IgD-negative memory B cell (primary cell): ENCODE data around the gene LAMP5. TPM values are rescaled to one million over a fixed set of nuclear protein-coding genes. Genes with fewer than 3 reads are reported as not detected.

ENCODE experiments used
- H3K27ac Mint-ChIP-seq, 3 donors: one replicate each; pipeline ENCODE4 v1.8.0; 2020 to 2022; ENCODE audit warnings: mild to moderate bottlenecking in 3 of 3, mixed read lengths in 3 of 3, moderate library complexity in 1 of 3
- H3K27me3 Mint-ChIP-seq: one replicate; pipeline ENCODE4 v1.8.0; 2021; ENCODE audit warnings: mixed read lengths
- H3K36me3 Mint-ChIP-seq: one replicate; pipeline ENCODE4 v1.8.0; 2020; ENCODE audit warnings: mild to moderate bottlenecking, mixed read lengths
- H3K4me1 Mint-ChIP-seq, 3 donors: one replicate each; pipeline ENCODE4 v1.8.0; 2020 to 2022; ENCODE audit warnings: mixed read lengths in 3 of 3, mild to moderate bottlenecking in 1 of 3
- H3K4me3 Mint-ChIP-seq, 4 donors: one replicate each; pipeline ENCODE4 v1.8.0; 2020 to 2022; ENCODE audit warnings: mild to moderate bottlenecking in 4 of 4, mixed read lengths in 4 of 4, moderate library complexity in 3 of 4
- H3K9me3 Mint-ChIP-seq, 3 donors: one replicate each; pipeline ENCODE4 v1.8.0; 2020 to 2021; ENCODE audit warnings: mixed read lengths in 3 of 3, mild to moderate bottlenecking in 1 of 3
- polyA plus RNA-seq: library from polyadenylated mRNA; unstranded; fragments of 300-500 nt; fragmentation: Illumina TruSeq; gene quantifications from one replicate; pipeline ENCODE4 v1.2.3, GENCODE V29; 2021

LAMP5 gene
- polyA plus RNA-seq, 1 donor from 2014 or later, result 1.9 TPM

- H3K27me3 Mint-ChIP-seq, result peaks cover 2% of the 10 kb centered on the region
Measured at GRCh38 chr20:9491324-9491723, 23.1 kb upstream of the LAMP5 start.

GRCh38 chr20:9492067-9492466 is 22.3 kb upstream of the LAMP5 start:
- H3K36me3 Mint-ChIP-seq, result no peaks in the 10 kb centered on the region
- H3K9me3 Mint-ChIP-seq, result peaks cover 0 to 7% (median 0%) of the 10 kb centered on the region in 3 donors

More at GRCh38 chr20:9491324-9491723, 23.1 kb upstream of the LAMP5 start:
- Mint-ChIP-seq H3K27ac (no peak overlapping the region), H3K4me3 (no peak overlapping the region), H3K36me3 (no peaks in the 10 kb centered on the region), H3K9me3 (peaks cover 0 to 7% (median 0%) of the 10 kb centered on the region in 3 donors), H3K4me1 (no peaks in the 10 kb centered on the region)

GRCh38 chr20:9493803-9494202 is 20.6 kb upstream of the LAMP5 start:
- Mint-ChIP-seq H3K9me3 (peaks cover 0 to 7% (median 0%) of the 10 kb centered on the region in 3 donors), H3K4me1 (no peaks in the 10 kb centered on the region), H3K27me3 (peaks cover 2% of the 10 kb centered on the region), H3K36me3 (no peaks in the 10 kb centered on the region), H3K27ac (no peak overlapping the region), H3K4me3 (no peak overlapping the region)

More at GRCh38 chr20:9492067-9492466, 22.3 kb upstream of the LAMP5 start:
- Mint-ChIP-seq H3K27ac (no peak overlapping the region), H3K27me3 (peaks cover 2% of the 10 kb centered on the region), H3K4me1 (no peaks in the 10 kb centered on the region), H3K4me3 (no peak overlapping the region)

GRCh38 chr20:9495701-9496100 is 18.7 kb upstream of the LAMP5 start:
- no peak overlapping the region for H3K4me3 Mint-ChIP-seq
- no peaks in the 10 kb centered on the region for H3K27me3 Mint-ChIP-seq
- no peaks in the 10 kb centered on the region for H3K4me1 Mint-ChIP-seq
- H3K9me3 Mint-ChIP-seq, result peaks cover 0 to 3% (median 0%) of the 10 kb centered on the region in 3 donors
- peak overlapping the region in 1 of 3 donors; percentile 73 for H3K27ac Mint-ChIP-seq
- no peaks in the 10 kb centered on the region for H3K36me3 Mint-ChIP-seq

- Mint-ChIP-seq H3K36me3 (no peaks in the 10 kb centered on the region), H3K27me3 (no peaks in the 10 kb centered on the region), H3K27ac (no peak overlapping the region), H3K4me3 (no peak overlapping the region), H3K4me1 (no peaks in the 10 kb centered on the region), H3K9me3 (peaks cover 0 to 3% (median 0%) of the 10 kb centered on the region in 3 donors)
Measured at GRCh38 chr20:9496155-9496554, 18.2 kb upstream of the LAMP5 start.

- Mint-ChIP-seq H3K27me3 (no peaks in the 10 kb centered on the region), H3K4me1 (no peaks in the 10 kb centered on the region), H3K4me3 (no peak overlapping the region), H3K9me3 (peaks cover 0 to 3% (median 0%) of the 10 kb centered on the region in 3 donors), H3K27ac (no peak overlapping the region), H3K36me3 (no peaks in the 10 kb centered on the region)
Measured at GRCh38 chr20:9498322-9498721, 16.1 kb upstream of the LAMP5 start.

GRCh38 chr20:9499126-9499899 is 15.1 kb upstream of the LAMP5 start:
- Mint-ChIP-seq H3K27me3 (no peaks in the 10 kb centered on the region), H3K27ac (no peak overlapping the region), H3K4me3 (no peak overlapping the region), H3K4me1 (no peaks in the 10 kb centered on the region), H3K9me3 (peaks cover 0 to 3% (median 0%) of the 10 kb centered on the region in 3 donors), H3K36me3 (no peaks in the 10 kb centered on the region)

- no peaks in the 10 kb centered on the region for H3K27me3 Mint-ChIP-seq
- H3K27ac Mint-ChIP-seq, result no peak overlapping the region
- H3K9me3 Mint-ChIP-seq, result peaks cover 0 to 3% (median 0%) of the 10 kb centered on the region in 3 donors
- no peaks in the 10 kb centered on the region for H3K4me1 Mint-ChIP-seq
- H3K36me3 Mint-ChIP-seq, result no peaks in the 10 kb centered on the region
- H3K4me3 Mint-ChIP-seq, result no peak overlapping the region
Measured at GRCh38 chr20:9500121-9500520, 14.3 kb upstream of the LAMP5 start.

- H3K4me1 Mint-ChIP-seq, result no peaks in the 10 kb centered on the region
- H3K27me3 Mint-ChIP-seq, result peaks cover 6% of the 10 kb centered on the region
- no peaks in the 10 kb centered on the region for H3K36me3 Mint-ChIP-seq
- no peaks in the 10 kb centered on the region for H3K9me3 Mint-ChIP-seq
- H3K4me3 Mint-ChIP-seq, result no peak overlapping the region
- H3K27ac Mint-ChIP-seq, result no peak overlapping the region
Measured at GRCh38 chr20:9501473-9501872, 12.9 kb upstream of the LAMP5 start.

GRCh38 chr20:9503526-9504245 is 10.7 kb upstream of the LAMP5 start:
- Mint-ChIP-seq H3K36me3 (no peaks in the 10 kb centered on the region), H3K4me1 (no peaks in the 10 kb centered on the region), H3K27me3 (peaks cover 17% of the 10 kb centered on the region), H3K27ac (peak overlapping the region in 1 of 3 donors; percentile 23), H3K4me3 (no peak overlapping the region), H3K9me3 (no peaks in the 10 kb centered on the region)

- H3K27me3 Mint-ChIP-seq, result peaks cover 31% of the 10 kb centered on the region
- peaks cover 0 to 3% (median 2%) of the 10 kb centered on the region in 3 donors for H3K4me1 Mint-ChIP-seq
- H3K4me3 Mint-ChIP-seq, result no peak overlapping the region
- H3K36me3 Mint-ChIP-seq, result no peaks in the 10 kb centered on the region
- no peak overlapping the region for H3K27ac Mint-ChIP-seq
- H3K9me3 Mint-ChIP-seq, result peaks cover 0 to 2% (median 0%) of the 10 kb centered on the region in 3 donors
Measured at GRCh38 chr20:9506280-9506821, 8.0 kb upstream of the LAMP5 start.

- H3K27me3 Mint-ChIP-seq, result peaks cover 34% of the 10 kb centered on the region
- H3K27ac Mint-ChIP-seq, result no peak overlapping the region
- H3K36me3 Mint-ChIP-seq, result no peaks in the 10 kb centered on the region
- H3K9me3 Mint-ChIP-seq, result peaks cover 0 to 2% (median 0%) of the 10 kb centered on the region in 3 donors
- peak overlapping the region in 1 of 4 donors; percentile 58 for H3K4me3 Mint-ChIP-seq
- H3K4me1 Mint-ChIP-seq, result peaks cover 0 to 3% (median 2%) of the 10 kb centered on the region in 3 donors
Measured at GRCh38 chr20:9506964-9507369, 7.4 kb upstream of the LAMP5 start.

GRCh38 chr20:9507544-9508239 is 6.7 kb upstream of the LAMP5 start:
- no peak overlapping the region for H3K27ac Mint-ChIP-seq
- H3K9me3 Mint-ChIP-seq, result peaks cover 0 to 2% (median 0%) of the 10 kb centered on the region in 3 donors
- no peak overlapping the region for H3K4me3 Mint-ChIP-seq
- peaks cover 37% of the 10 kb centered on the region for H3K27me3 Mint-ChIP-seq
- H3K4me1 Mint-ChIP-seq, result peaks cover 0 to 3% (median 2%) of the 10 kb centered on the region in 3 donors
- H3K36me3 Mint-ChIP-seq, result no peaks in the 10 kb centered on the region

- peak overlapping the region in 2 of 4 donors; percentile 13 to 65 for H3K4me3 Mint-ChIP-seq
- H3K9me3 Mint-ChIP-seq, result peaks cover 0 to 2% (median 0%) of the 10 kb centered on the region in 3 donors
- peaks cover 0 to 3% (median 2%) of the 10 kb centered on the region in 3 donors for H3K4me1 Mint-ChIP-seq
- H3K36me3 Mint-ChIP-seq, result no peaks in the 10 kb centered on the region
- H3K27me3 Mint-ChIP-seq, result peaks cover 39% of the 10 kb centered on the region
- H3K27ac Mint-ChIP-seq, result no peak overlapping the region
Measured at GRCh38 chr20:9508240-9508661, 6.1 kb upstream of the LAMP5 start.
